Hepatocyte (in vitro differentiated cells): ENCODE data around the gene CLEC16A.

ENCODE experiments used
- CTCF ChIP-seq: fragments of 200-600 bp; sonication (generic); IDR thresholded peaks from 2 replicates; pipeline ENCODE4 v1.5.1; 2016; ENCODE audit warnings: antibody characterized with exemption, mild to moderate bottlenecking; ENCODE audit not compliant: poor library complexity
- EZH2phosphoT487 ChIP-seq: fragments of 200-600 bp; sonication (generic); IDR thresholded peaks from one replicate; pipeline ENCODE4 v1.6.1; 2018; ENCODE audit warnings: antibody characterized with exemption, mild to moderate bottlenecking, low read depth, moderate library complexity; ENCODE audit not compliant: unreplicated experiment, severe bottlenecking

- TF ChIP-seq CTCF = no peak
- TF ChIP-seq EZH2phosphoT487 = no peak
Observed at GRCh38 chr16:11022002-11022401, 77.6 kb downstream of the CLEC16A start.
